NCI-H187 (cell line): Measurements from ENCODE around the gene GLRB.
"Not testable (repeated sequence)": the region's sequence is repeated elsewhere in the genome, so short reads cannot be mapped to it uniquely, and the experiment has no call there.

Experiments
- DNase-seq, 2 experiments: peaks; one replicate each; lab custom pipeline; 2025; lab: John Stamatoyannopoulos, UW

GLRB gene

GRCh38 chr4:157075811-157076577, at the start of gene GLRB:
GLRB (plus strand) TSS chr4:157076150; CDS start chr4:157078025, 1,875 bp downstream.
- no peak for DNase-seq

DNA sequence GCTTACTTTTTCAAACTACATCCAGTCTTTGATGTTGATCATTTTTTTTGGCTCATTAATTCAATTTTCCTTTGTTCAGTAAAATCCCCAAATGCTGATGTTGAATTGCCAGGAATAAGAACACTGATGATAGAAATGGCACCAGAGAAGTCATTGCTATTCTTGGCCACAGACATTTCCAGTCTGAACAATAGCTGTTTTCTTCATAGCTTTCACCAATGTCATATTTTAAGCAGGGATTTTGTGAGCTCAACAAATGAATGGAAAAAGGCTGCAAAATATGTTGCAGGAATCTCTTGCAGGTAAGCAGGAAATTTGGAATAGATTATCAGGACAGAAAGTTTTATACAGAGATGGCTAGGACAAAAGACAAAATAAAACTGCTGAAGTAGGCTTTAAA, 40.5 kb upstream of the GLRB start:
- no peak for DNase-seq

DNA sequence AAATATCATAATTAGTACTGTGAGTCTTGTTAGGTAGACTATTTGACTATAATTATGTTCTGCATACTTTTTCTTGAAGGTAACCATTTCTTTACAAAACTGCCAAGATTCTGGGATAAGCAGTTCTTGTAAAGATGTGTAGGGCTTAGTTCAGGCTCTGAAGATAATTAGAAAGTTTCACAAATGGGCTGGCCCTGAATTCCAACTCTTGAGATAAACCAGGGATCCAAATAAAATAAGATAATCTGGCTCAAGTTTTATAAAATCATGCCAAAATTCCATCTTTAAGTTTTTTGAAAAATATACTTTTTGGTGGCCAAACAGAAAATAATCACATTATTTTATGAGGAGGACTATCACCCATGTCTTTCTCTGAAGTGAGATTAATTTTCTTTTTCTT, 35.5 kb upstream of the GLRB start:
- no peak for DNase-seq

DNA sequence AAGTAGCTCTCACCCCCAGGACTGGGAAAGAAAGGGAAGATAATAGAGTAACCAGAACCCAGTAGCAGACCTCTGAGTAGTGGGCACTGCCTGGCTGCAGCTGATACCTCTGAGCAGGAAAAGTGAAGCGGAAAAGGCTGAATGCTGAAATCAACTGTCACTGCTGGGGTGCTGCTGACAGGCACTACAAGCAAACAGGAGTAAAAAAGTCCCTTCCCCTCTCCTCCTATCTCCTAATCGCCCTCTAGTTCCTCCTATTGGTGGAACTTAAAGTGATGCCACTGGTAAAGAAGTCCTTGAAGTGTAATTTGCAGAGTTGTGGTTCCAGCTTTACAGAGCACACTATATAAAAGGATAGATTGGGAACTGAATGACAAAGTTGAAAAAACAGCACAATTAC, 32.8 kb upstream of the GLRB start:
- DNase-seq: no peak

GRCh38 chr4:157045507-157046127, 30.3 kb upstream of the GLRB start:
- DNase-seq: no peak

DNA sequence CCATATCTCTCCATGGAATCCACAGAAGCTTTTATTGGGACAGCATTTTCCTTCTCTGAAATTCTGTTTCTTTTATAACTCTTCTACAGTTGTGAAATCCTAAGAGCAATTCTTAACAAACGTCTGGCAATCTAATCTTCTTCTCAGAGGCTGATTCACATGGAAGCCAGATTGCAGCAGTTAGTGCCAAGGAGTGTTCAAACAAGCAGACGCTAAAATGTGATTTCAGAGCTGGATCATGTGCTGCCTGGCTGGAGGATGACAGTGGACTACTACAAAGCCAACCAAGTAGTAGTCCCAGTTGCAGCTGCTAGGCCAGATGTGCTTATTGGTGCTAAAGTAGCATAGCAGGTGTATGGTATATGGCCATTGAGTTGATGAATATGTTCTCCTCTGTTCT, 27.7 kb upstream of the GLRB start:
- DNase-seq: no peak

DNA sequence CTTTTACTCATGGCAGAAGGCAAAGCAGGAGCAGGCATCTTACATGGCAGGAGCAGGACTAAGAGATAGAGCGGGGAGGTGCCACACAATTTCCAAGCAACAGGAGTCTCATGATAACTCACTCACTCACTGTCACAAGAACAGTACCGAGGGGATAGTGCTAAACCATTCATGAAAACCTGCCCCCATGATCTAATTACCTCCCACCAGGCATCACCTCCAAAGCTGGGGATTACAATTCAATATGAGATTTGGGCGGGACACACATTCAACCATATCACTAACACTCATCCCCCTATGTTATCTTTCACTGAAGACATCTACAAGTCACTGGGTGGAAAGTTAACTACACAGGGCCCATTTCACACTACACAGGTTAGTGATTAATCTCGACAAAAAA, 25.4 kb upstream of the GLRB start:
- DNase-seq: no peak

GRCh38 chr4:157052429-157053040, 23.4 kb upstream of the GLRB start:
- no peak for DNase-seq

- no peak for DNase-seq
Measured at GRCh38 chr4:157057218-157057617, 18.7 kb upstream of the GLRB start.

DNA sequence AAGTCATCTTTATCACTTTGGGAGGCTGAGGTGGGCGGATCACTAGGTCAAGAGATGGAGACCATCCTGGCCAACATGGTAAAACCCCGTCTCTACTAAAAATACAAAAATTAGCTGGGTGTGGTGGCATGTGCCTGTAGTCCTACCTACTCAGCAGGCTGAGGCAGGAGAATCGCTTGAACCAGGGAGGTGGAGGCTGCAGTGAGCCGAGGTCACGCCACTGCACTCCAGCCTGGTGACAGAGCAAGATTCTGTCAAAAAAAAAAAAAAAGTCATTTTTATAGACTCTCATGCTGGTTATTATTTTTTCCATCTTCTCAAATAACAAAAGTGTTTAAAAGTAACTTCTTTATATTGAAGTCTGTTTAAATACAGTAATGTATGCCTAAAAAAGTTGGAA, 17.1 kb upstream of the GLRB start:
- DNase-seq: not testable (repeated sequence)

DNA sequence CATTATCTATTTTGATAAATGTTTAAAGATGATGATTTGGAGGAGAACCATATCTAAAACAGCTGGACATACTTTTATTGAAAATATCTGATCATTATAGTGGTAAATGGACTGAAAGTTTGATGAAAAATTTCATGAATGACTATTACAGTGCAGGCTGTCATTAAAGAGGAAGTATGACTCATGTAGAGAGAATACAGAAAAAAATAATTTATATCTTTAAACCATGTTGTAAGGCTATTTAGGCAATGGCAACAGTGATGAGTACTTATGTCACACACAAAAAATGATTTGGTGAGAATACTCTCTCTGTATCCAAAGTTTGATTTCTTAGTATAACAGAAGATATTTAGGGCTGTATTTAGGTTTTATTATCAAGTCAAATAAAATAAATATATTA, 3.9 kb upstream of the GLRB start:
- DNase-seq: no peak

DNA sequence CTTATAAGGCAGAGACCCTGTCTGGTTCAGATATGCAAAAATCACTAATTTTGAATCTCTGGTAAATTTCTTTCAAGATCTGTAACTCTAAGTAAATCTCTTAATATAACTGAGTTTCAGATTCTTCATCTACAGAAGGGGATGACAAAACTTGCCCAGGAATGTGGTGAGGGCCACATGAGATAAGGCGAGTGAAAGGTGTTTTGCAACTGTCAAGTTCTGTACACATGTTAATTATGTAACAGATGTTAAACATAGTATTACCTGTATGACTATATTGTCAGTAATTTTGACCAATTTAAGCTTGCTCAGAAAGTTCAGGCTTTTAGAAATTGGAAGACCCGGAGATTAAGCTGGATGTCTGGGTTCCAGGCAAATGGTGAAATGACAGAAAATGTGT, 549 bp upstream of the GLRB start:
- no peak for DNase-seq

- DNase-seq: no peak
Measured at GRCh38 chr4:157076578-157076947, 613 bp downstream of the GLRB start.

DNA sequence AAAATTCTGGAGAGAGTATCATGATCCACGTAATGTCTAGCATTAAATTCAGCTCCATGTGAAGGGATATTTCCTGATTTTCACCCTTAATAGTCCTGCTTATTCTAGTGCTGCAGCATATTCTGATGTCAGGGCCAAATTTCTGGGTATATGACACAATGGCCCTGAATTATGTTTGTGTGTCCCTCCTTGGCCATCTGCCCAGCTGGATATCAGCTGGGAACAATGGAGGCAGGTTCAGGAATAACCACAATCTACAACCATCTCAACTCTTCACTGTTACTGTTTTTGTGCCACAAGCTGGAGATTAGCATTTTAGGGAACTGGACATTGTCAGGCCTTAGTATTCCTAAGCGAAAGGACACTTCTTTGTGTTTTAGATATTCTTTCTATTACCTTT, 3.5 kb downstream of the GLRB start:
- DNase-seq: no peak

DNA sequence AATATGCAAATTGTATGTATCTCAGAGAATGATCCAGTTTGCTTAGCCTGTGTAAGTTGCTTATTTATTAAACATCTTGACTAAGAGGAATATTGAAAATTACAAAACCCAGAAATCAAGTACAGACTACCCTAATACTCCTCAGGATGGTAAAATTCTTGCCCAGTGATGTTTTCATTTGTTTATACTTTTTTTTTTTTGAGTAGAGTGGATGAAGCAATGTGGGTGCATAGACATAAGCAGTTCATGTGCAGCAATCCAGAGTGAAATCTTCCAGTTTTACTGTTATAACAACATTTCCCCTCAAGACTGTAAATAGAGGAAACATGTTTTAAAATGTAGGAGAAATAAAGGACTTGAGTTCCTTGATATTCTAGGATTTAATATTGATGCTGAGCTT, 4.7 kb downstream of the GLRB start:
- no peak for DNase-seq

DNA sequence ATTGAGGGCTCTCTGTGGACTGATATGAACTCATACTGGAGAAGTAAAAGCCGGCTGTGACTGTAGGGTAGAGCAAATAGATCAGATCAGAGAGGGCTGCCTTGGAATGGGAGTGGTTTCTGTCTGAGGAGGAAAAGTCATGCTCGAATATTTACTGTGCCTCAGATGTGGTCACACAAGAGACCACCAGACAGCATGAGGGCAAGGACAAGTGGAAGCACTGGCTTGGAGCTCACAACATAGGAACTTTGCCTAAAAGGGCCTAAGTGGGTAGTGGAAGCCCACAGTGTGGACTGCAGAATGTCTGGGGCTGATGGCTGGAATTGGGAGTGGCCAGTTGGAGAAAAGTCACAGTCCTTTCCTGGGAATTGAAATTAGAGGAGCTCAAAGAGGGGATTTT, 19.8 kb downstream of the GLRB start:
- DNase-seq: no peak

DNA sequence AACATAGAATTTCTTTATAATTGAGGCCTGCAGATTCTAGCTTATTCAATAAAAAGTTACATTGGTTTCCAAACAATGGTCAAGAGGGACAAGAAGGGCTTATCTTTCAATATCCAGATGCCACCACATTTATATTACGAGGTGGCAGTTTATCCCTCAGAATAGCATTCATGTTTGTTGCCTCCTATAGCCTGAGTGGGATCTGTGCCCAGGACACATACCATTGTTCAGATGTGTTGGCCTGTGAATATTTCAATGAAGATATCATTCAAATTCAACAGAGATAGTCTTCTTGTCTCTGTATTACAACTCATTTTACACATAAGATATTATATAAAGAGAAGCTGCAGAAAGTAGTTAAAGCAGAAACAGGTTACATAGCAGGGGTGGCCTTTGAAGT, 20.5 kb downstream of the GLRB start:
- no peak for DNase-seq

GRCh38 chr4:157099506-157099905, 23.6 kb downstream of the GLRB start:
- DNase-seq: no peak

- no peak for DNase-seq
Measured at GRCh38 chr4:157104541-157104940, 28.6 kb downstream of the GLRB start.

GRCh38 chr4:157114671-157115070, 38.7 kb downstream of the GLRB start:
- no peak for DNase-seq

DNA sequence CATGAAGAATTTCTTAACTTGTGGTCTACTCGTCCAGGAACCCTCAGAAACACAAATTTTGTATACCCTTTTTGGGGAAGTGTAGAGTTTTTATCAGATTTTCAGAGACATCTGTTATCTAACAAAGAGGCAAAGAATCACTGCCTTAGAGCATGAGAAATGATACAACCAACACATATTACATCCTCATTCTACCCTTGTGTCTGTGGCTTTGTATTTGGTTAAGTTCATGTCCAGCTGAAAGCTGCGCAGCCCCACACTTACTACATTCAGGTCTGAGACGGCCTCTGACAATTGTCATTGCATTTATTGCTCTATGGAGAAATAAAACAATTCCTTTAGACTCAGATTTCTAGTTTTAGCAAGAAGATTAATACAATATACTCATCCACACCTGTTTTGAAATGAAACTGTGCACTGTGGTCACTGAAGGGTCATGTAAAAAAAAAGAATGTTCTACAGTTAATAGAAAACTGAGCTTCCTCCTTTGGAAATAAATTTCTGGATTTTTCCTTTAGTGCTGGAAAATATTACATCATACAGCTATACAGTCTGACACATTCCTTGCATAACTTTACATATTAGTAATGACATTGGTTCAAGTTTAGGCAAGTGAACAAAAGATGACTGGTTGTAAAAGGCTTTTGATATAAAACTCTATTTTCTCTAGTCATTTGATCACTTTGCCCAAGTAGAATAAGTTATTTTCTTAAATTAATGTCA, 39.8 kb downstream of the GLRB start:
- DNase-seq: no peak

DNA sequence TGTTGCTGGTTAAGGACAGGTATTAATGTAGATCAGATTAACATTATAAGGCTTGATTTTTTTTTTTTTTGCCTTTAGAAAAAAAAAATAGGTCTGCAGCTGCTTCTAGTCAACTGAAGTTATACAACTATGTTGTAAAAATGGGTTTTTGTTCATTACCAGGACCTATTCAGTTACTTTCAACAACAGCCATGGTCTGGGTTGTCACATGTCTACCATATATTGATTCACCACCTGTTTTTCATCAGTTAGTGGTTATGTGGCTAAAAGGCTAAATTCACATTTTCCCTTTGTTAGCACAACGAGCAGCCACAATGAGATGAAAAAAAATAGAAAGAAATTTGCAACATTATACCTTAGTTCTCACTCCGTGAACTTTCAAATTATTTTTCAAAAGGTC, 45.5 kb downstream of the GLRB start:
- no peak for DNase-seq

DNA sequence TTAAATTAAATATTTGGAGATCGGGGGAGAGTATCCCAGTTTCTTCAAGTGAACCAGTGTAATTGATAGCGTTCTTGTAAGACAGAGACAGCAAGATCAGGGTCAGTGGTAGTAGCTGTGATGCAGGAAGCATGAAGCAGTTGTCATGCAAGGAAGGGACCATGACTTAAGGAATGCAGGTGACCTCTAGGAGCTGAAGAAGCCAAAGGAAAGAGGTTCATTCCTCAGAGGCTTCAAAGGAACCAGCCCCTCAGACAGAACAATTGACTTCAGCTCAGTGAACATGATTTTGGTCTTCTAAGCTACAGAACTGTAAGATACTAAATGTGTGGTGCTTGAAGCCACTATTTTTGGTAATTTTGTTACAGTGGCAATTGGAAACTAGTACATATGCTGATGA, 51.6 kb downstream of the GLRB start:
- no peak for DNase-seq
